Ovary (tissue), 3 donors: ENCODE measurements around the gene HYAL3.

Experiments used
- CTCF ChIP-seq, 3 donors: fragments of 450-650 bp in 2 of 3; fragments of 200-600 bp in 1 of 3; IDR thresholded peaks; one replicate each; pipeline versions ENCODE4 v1.5.1 to v1.8.0; 2016 to 2022; ENCODE audit warnings: antibody characterized with exemption in 3 of 3, mild to moderate bottlenecking in 1 of 3
- POLR2A ChIP-seq: fragments of 450-650 bp; IDR thresholded peaks from one replicate; pipeline ENCODE4 v1.6.1; 2017; ENCODE audit warnings: antibody characterized with exemption, mild to moderate bottlenecking, moderate library complexity
- donor health status: DM: no; HTN: no; CAD: no.

GRCh38 chr3:50250514-50250913, 48.7 kb downstream of the HYAL3 start:
- TF ChIP-seq CTCF (IDR thresholded peaks at IDR 0.05) (no peak), POLR2A (no peak)
